OCI-LY7 (cell line): ENCODE results near the gene SLX4. TPM values are rescaled to one million over a fixed set of nuclear protein-coding genes. Genes with fewer than 3 reads are reported as not detected.
A peak's percentile ranks its signal among the peaks of the same experiment; 100 is the strongest.

Experiments
- BruUV-seq: library from RNA; stranded (reverse); fragments of 400-500 nt; replicated peaks from 2 replicates; lab custom pipeline; 2021; lab: Mats Ljungman, UMichigan
- CTCF ChIA-PET: fragments of 300-600 bp; sonication (Branson Sonifier 250); formaldehyde crosslinking; loops from one replicate; lab custom pipeline; 2022; ENCODE audit warnings: antibody characterized with exemption; ENCODE audit not compliant: unreplicated experiment; lab: Charles Lee
- POLR2A ChIA-PET: fragments of 300-600 bp; sonication (Branson Sonifier 250); formaldehyde crosslinking; loops from one replicate; lab custom pipeline; 2022; ENCODE audit warnings: antibody characterized with exemption; lab: Charles Lee
- DNase-seq: peaks from one replicate; pipeline ENCODE4 v3.0.0-alpha.2; 2015; ENCODE audit warnings: low spot score
- H2AFZ ChIP-seq: fragments of 200-600 bp; sonication (generic), shearing (Covaris generic); 2 replicates; pipeline ENCODE4 v1.6.1; 2014; ENCODE audit warnings: mild to moderate bottlenecking, antibody characterized with exemption, low read length, moderate library complexity
- H3K27ac ChIP-seq: fragments of 200-600 bp; sonication (generic); 2 replicates; pipeline ENCODE4 v1.5.1; 2014; ENCODE audit warnings: mixed run types, low read depth, mild to moderate bottlenecking, moderate library complexity, low read length, inconsistent platforms; ENCODE audit not compliant: poor library complexity, severe bottlenecking
- H3K36me3 ChIP-seq: fragments of 200-600 bp; sonication (generic); 2 replicates; pipeline ENCODE4 v1.6.1; 2014; ENCODE audit warnings: mild to moderate bottlenecking, antibody characterized with exemption, low read length, moderate library complexity, mixed read lengths; ENCODE audit not compliant: insufficient read depth
- H3K4me1 ChIP-seq: fragments of 200-600 bp; sonication (generic); 2 replicates; pipeline ENCODE4 v1.5.1; 2014; ENCODE audit warnings: mild to moderate bottlenecking, low read length; ENCODE audit not compliant: insufficient read depth, poor library complexity, severe bottlenecking
- H3K4me2 ChIP-seq: fragments of 200-600 bp; sonication (generic); 2 replicates; pipeline ENCODE4 v1.6.1; 2014; ENCODE audit warnings: mild to moderate bottlenecking, low read length
- H3K4me3 ChIP-seq: fragments of 200-600 bp; sonication (generic); 2 replicates; pipeline ENCODE4 v1.5.1; 2014; ENCODE audit warnings: mild to moderate bottlenecking, low read depth, low read length; ENCODE audit not compliant: poor library complexity, severe bottlenecking
- H3K79me2 ChIP-seq: fragments of 200-600 bp; sonication (generic); 2 replicates; pipeline ENCODE4 v1.6.1; 2016; ENCODE audit warnings: low read depth, mild to moderate bottlenecking, low read length, moderate library complexity, mixed read lengths; ENCODE audit not compliant: insufficient read depth
- H3K9me2 ChIP-seq: fragments of 200-600 bp; sonication (generic); 2 replicates; pipeline ENCODE4 v1.6.1; 2016; ENCODE audit warnings: mild to moderate bottlenecking, low read length, mixed read lengths; ENCODE audit not compliant: insufficient read depth
- H3K9me3 ChIP-seq: fragments of 200-600 bp; sonication (generic); 2 replicates; pipeline ENCODE4 v1.6.1; 2014; ENCODE audit warnings: mild to moderate bottlenecking, mixed run types, low read length, mixed read lengths
- H4K20me1 ChIP-seq: fragments of 200-600 bp; sonication (generic); 2 replicates; pipeline ENCODE4 v1.6.1; 2014; ENCODE audit warnings: mild to moderate bottlenecking, antibody characterized with exemption, low read length, moderate library complexity, mixed read lengths; ENCODE audit not compliant: insufficient read depth
- CTCF ChIP-seq: fragments of 200-600 bp; sonication (generic); conservative IDR thresholded peaks from 2 replicates; pipeline ENCODE4 v1.5.1; 2014; ENCODE audit warnings: mild to moderate bottlenecking, antibody characterized with exemption, low read length, moderate library complexity, mixed read lengths
- EZH2phosphoT487 ChIP-seq: fragments of 200-600 bp; sonication (generic); IDR thresholded peaks from 2 replicates; pipeline ENCODE4 v1.6.1; 2018; ENCODE audit warnings: low read depth, borderline replicate concordance, mild to moderate bottlenecking, mixed run types, antibody characterized with exemption, low read length, moderate library complexity, mixed read lengths
- intact Hi-C: fragments of 100-400 bp; cut with micrococcal nuclease; formaldehyde crosslinking; loops from one replicate; pipeline ENCODE4 v1.10.0; 2022; ENCODE audit not compliant: unreplicated experiment
- total RNA-seq, 2 experiments: library from RNA; depleted of rRNA in 1 of 2; stranded (reverse); fragments of >200 nt in 1 of 2; shearing (Covaris generic) in 1 of 2; gene quantifications; 2 replicates each; pipeline ENCODE4 v1.2.3, GENCODE V29; 2014 to 2022

The SLX4 gene
- total RNA-seq, 2 experiments from 2014 or later = 13.2 to 35.7 TPM

- Histone ChIP-seq H3K79me2 (no peaks in the 10 kb centered on the region), H3K4me1 (no peaks in the 10 kb centered on the region), H4K20me1 (no peaks in the 10 kb centered on the region), H3K4me2 (no peak overlapping the region), H3K27ac (no peak overlapping the region), H2AFZ (no peak overlapping the region), H3K9me3 (no peaks in the 10 kb centered on the region), H3K36me3 (peaks cover 97% of the 10 kb centered on the region), H3K4me3 (no peak overlapping the region), H3K9me2 (no peaks in the 10 kb centered on the region)
- TF ChIP-seq CTCF (no peak), EZH2phosphoT487 (no peak)
- intact Hi-C loops = no loop called here
- CTCF ChIA-PET = no interaction called here
- POLR2A ChIA-PET = no interaction called here
- no peak for DNase-seq
- BruUV-seq = no TSS peak
Observed at GRCh38 chr16:3548445-3548844, 63.0 kb downstream of the SLX4 start.

GRCh38 chr16:3546986-3547682, 64.3 kb downstream of the SLX4 start:
- Histone ChIP-seq H4K20me1 (no peaks in the 10 kb centered on the region), H3K4me3 (no peak overlapping the region), H2AFZ (no peak overlapping the region), H3K4me2 (no peak overlapping the region), H3K36me3 (peaks cover 97% of the 10 kb centered on the region), H3K79me2 (no peaks in the 10 kb centered on the region), H3K4me1 (no peaks in the 10 kb centered on the region), H3K27ac (no peak overlapping the region), H3K9me3 (no peaks in the 10 kb centered on the region), H3K9me2 (no peaks in the 10 kb centered on the region)
- no peak for DNase-seq
- TSS peak; percentile 34 for BruUV-seq
- intact Hi-C loops = no loop called here
- TF ChIP-seq CTCF (no peak), EZH2phosphoT487 (no peak)
- ChIA-PET CTCF (no interaction called here), POLR2A (interaction anchor here (0.7 kb wide), 1 partner anchor 72 kb away, joined by 3 read pairs; no protein-coding TSS in a partner anchor)
